Left cardiac atrium (tissue), 4 donors: Measurements from ENCODE around the gene TFB2M. TPM values are rescaled to one million over a fixed set of nuclear protein-coding genes. Genes with fewer than 3 reads are reported as not detected.

Experiments
- ATAC-seq, 2 donors: fragments of 200-7000 bp; cut with Tn5 transposase; one replicate each; pipeline ENCODE4 v1.9.1; 2020; ENCODE audit warnings: mild to moderate bottlenecking in 2 of 2, moderate library complexity in 2 of 2
- DNase-seq: peaks from one replicate; pipeline ENCODE4 v3.0.0-alpha.2; 2020
- intact Hi-C, 2 donors: fragments of 100-400 bp; cut with DNase I; formaldehyde crosslinking; loops; one replicate each; pipeline versions ENCODE4 v1.14.1 to v1.15.1; 2022 to 2023
- total RNA-seq, 2 donors: library from RNA; stranded (reverse); fragmentation: NEBNext Ultra II Directional; extraction: Animal tissue kit (Norgen Biotek cat#: 25700); gene quantifications; one replicate each; pipeline ENCODE4 v1.2.1, GENCODE V29; 2021
- donor health status: DM: no; HTN: yes; CAD: no.
- donor health status: DM: no; HTN: yes; CAD: no; lungs with severe emphysema.
- donor health status: DM: yes; HTN: yes; CAD: no.
- donor health status: Dilated cardiomyopathy.

Gene TFB2M
- total RNA-seq, 2 donors from 2014 or later, result 10.7 to 12.9 TPM

DNA sequence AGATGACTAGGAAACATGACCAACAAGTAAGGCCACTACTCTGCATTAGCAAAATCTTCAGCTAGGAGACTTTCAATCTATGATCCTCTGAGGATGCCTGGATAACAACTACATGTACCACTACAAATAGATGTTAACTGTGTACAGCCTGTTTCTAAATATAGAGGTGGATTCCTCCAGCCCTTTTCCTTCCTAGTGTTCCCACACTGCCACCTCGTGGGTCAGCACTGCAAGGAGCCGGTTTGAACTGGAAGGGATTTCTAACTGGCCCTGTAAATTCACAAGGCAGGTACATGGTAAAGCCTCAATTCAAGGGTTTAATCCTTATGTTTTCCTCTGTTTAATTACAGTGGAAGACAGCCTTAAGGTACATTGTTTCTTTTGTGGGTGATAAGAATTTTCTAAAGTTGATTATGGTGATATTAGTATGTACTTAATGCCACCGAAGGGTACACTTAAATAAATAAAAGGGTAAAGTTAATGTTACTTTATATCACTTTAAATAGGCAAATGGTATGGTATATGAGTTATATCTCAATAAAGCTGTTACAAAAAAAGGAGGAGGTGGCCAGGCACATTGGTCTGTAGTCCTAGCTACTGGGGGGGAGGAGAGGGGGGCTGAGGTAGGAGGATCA lies 73.3 kb downstream of the TFB2M start:
- DNase-seq (peak; percentile 64), ATAC-seq (peak; percentile 92 to 94)
- intact Hi-C loops, result loop anchor here in 1 of 2 donors (2.0 to 5.0 kb wide), 2 partner anchors 480 to 1340 kb away; no protein-coding TSS in a partner anchor

- DNase-seq, result no peak
- intact Hi-C loops, result loop anchor here in 1 of 2 donors (2.0 to 5.0 kb wide), 2 partner anchors 479 to 1339 kb away; no protein-coding TSS in a partner anchor
- no peak for ATAC-seq
Observed at GRCh38 chr1:246491551-246492053, 74.5 kb downstream of the TFB2M start.

Other genes with a start within 250 kb of the TFB2M start
- 10 to 100 TPM in 1 of 2 donors, 1 to 10 TPM in 1; 6.5 to 11.9 TPM for gene SMYD3, start 59.0 kb downstream of the TFB2M start, total RNA-seq
- gene CNST, start 195 bp upstream of the TFB2M start, total RNA-seq, result 10 to 100 TPM; 17.0 to 18.3 TPM
- gene SCCPDH, start 158.1 kb upstream of the TFB2M start, total RNA-seq, result 10 to 100 TPM; 26.8 to 30.9 TPM